A549 (cell line): ENCODE measurements around the gene DGKD. TPM values are rescaled to one million over a fixed set of nuclear protein-coding genes. Genes with fewer than 3 reads are reported as not detected.

Experiments
- ATAC-seq, 2 experiments: fragments of 200-7000 bp in 1 of 2; fragments of >200 bp in 1 of 2; cut with Nextera tagmentation in 1 of 2; cut with Tn5 transposase in 1 of 2; 3 replicates each; pipeline versions ENCODE4 v1.8.0 to v1.9.1; 2018 to 2020; ENCODE audit warnings: mild to moderate bottlenecking in 1 of 2, moderate library complexity in 1 of 2
- CTCF ChIA-PET: fragments of 300-600 bp; sonication (Branson Sonifier 250); formaldehyde crosslinking; extraction: SDS; loops from one replicate; lab custom pipeline; 2021; ENCODE audit warnings: antibody characterized with exemption, inconsistent platforms; lab: Yijun Ruan, JAX
- POLR2A ChIA-PET: fragments of 350-600 bp; formaldehyde crosslinking; extraction: SDS; loops from one replicate; lab custom pipeline; 2021; ENCODE audit warnings: antibody characterized with exemption, inconsistent platforms; lab: Yijun Ruan, JAX
- DNase-seq, 2 experiments: peaks; one replicate each; pipeline versions ENCODE4 v3.0.0 to v3.0.0-alpha.2; 2011 to 2016; ENCODE audit warnings: low read depth in 1 of 2, low spot score in 1 of 2
- FAIRE-seq: peaks from 2 replicates; lab custom pipeline; 2011; peaks lifted over from hg19 to GRCh38; lab: Jason Lieb, UNC
- H3K27ac ChIP-seq, 2 experiments: fragments of >200 bp; sonication (Bioruptor Twin); formaldehyde crosslinking; 3 replicates each; pipeline ENCODE4 v1.5.1; 2016 to 2017
- H3K4me1 ChIP-seq: fragments of >200 bp; sonication (Bioruptor Twin); formaldehyde crosslinking; 3 replicates; pipeline ENCODE4 v1.6.1; 2016
- H3K4me2 ChIP-seq: fragments of >200 bp; sonication (Bioruptor Twin); formaldehyde crosslinking; 3 replicates; pipeline ENCODE4 v1.6.1; 2016
- H3K4me3 ChIP-seq: fragments of >200 bp; sonication (Bioruptor Twin); formaldehyde crosslinking; 3 replicates; pipeline ENCODE4 v1.5.1; 2016
- H3K9me3 ChIP-seq: fragments of >200 bp; sonication (Bioruptor Twin); formaldehyde crosslinking; 3 replicates; pipeline ENCODE4 v1.6.1; 2016
- CBX8 ChIP-seq: fragments of 200-600 bp; sonication (generic); IDR thresholded peaks from 2 replicates; pipeline ENCODE4 v1.6.1; 2016
- CTCF ChIP-seq: fragments of >200 bp; sonication (Bioruptor Twin); formaldehyde crosslinking; IDR thresholded peaks from 3 replicates; pipeline ENCODE4 v1.5.1; 2016
- E2F6 ChIP-seq: IDR thresholded peaks from 2 replicates; pipeline ENCODE4 v1.6.1; 2012; ENCODE audit warnings: low read depth, borderline replicate concordance
- ESRRA ChIP-seq: fragments of 150-350 bp; IDR thresholded peaks from 2 replicates; pipeline ENCODE4 v1.6.1; 2014; ENCODE audit warnings: mild to moderate bottlenecking, low read length, borderline replicate concordance
- FOSB ChIP-seq: fragments of 250-450 bp; sonication (Bioruptor Pico); IDR thresholded peaks from 2 replicates; pipeline ENCODE4 v1.5.0; 2020; ENCODE audit warnings: mild to moderate bottlenecking, moderate library complexity
- FOXS1 ChIP-seq: fragments of 250-450 bp; sonication (Bioruptor Pico); IDR thresholded peaks from 2 replicates; pipeline ENCODE4 v1.5.0; 2020; ENCODE audit warnings: mild to moderate bottlenecking, moderate library complexity
- HDAC2 ChIP-seq: fragments of 200-600 bp; sonication (generic); IDR thresholded peaks from 2 replicates; pipeline ENCODE4 v1.6.1; 2016
- JUN ChIP-seq, 2 experiments: fragments of >200 bp; sonication (Bioruptor Twin); formaldehyde crosslinking; IDR thresholded peaks; 2 replicates in 1 of 2; 3 replicates in 1 of 2; pipeline ENCODE4 v1.6.1; 2016 to 2017
- MYC ChIP-seq: IDR thresholded peaks from 2 replicates; pipeline ENCODE4 v1.6.1; 2012; ENCODE audit warnings: mild to moderate bottlenecking, inconsistent platforms, low read length, improper control_type of control experiment, borderline replicate concordance
- NPAS2 ChIP-seq: fragments of 250-450 bp; sonication (Bioruptor Pico); IDR thresholded peaks from 2 replicates; pipeline ENCODE4 v1.8.0; 2022; ENCODE audit warnings: mild to moderate bottlenecking, moderate library complexity, borderline replicate concordance
- POLR2A ChIP-seq: IDR thresholded peaks from 2 replicates; pipeline ENCODE4 v1.6.1; 2012; ENCODE audit warnings: mild to moderate bottlenecking, low read length
- RAD21 ChIP-seq, 2 experiments: fragments of >200 bp in 1 of 2; sonication (Bioruptor Twin) in 1 of 2; formaldehyde crosslinking in 1 of 2; IDR thresholded peaks in 1 of 2; conservative IDR thresholded peaks in 1 of 2; 2 replicates in 1 of 2; 3 replicates in 1 of 2; pipeline ENCODE4 v1.6.1; 2012 to 2018; ENCODE audit warnings: inconsistent platforms in 1 of 2
- RARB ChIP-seq: fragments of 250-450 bp; sonication (Bioruptor Pico); IDR thresholded peaks from 2 replicates; pipeline ENCODE4 v1.8.0; 2021; ENCODE audit warnings: mild to moderate bottlenecking, moderate library complexity
- SMC3 ChIP-seq: fragments of >200 bp; sonication (Bioruptor Twin); formaldehyde crosslinking; IDR thresholded peaks from 3 replicates; pipeline ENCODE4 v1.6.1; 2018; ENCODE audit warnings: inconsistent platforms
- SREBF2 ChIP-seq: fragments of 450-650 bp; IDR thresholded peaks from 2 replicates; pipeline ENCODE4 v1.6.1; 2014; ENCODE audit warnings: mild to moderate bottlenecking, moderate library complexity
- ZSCAN20 ChIP-seq: fragments of 250-450 bp; sonication (Bioruptor Pico); IDR thresholded peaks from 2 replicates; pipeline ENCODE4 v1.8.0; 2022; ENCODE audit warnings: mild to moderate bottlenecking, moderate library complexity
- WGBS: methylation state at CpG from one replicate; pipeline ENCODE4 v1.1.6; 2017; ENCODE audit errors: missing lambda C conversion rate; 5-methylcytosine and 5-hydroxymethylcytosine counted together
- polyA plus RNA-seq, 4 experiments: library from polyadenylated mRNA; depleted of rRNA in 3 of 4; stranded (reverse); fragments of >200 nt; fragmentation: RNase III in 1 of 4; extraction: RNeasy Plus Mini Kit Qiagen cat#74134 plus additional on column Dnase treatment in 1 of 4; gene quantifications; 2 replicates in 3 of 4; 3 replicates in 1 of 4; pipeline ENCODE4 v1.2.3, GENCODE V29; 2011 to 2017
- TF ChIP-seq, protein P1 (sequence below): fragments of >200 bp; sonication (Bioruptor Twin); formaldehyde crosslinking; IDR thresholded peaks from 2 replicates; pipeline ENCODE4 v1.6.1; 2016
- TF ChIP-seq, protein P2 (sequence below): fragments of 150-350 bp; IDR thresholded peaks from 2 replicates; pipeline ENCODE4 v1.6.1; 2014; ENCODE audit warnings: low read depth, mild to moderate bottlenecking, low read length
- TF ChIP-seq, protein P3 (sequence below): fragments of 250-450 bp; sonication (Bioruptor Pico); IDR thresholded peaks from 2 replicates; pipeline ENCODE4 v1.5.0; 2021; ENCODE audit warnings: mild to moderate bottlenecking, moderate library complexity, borderline replicate concordance
- TF ChIP-seq, protein P4 (sequence below): IDR thresholded peaks from 2 replicates; pipeline ENCODE4 v1.6.1; 2012

DGKD gene
- polyA plus RNA-seq, 2 of the 4 experiments (the other 2 are of a cell fraction) = 68.8 to 99.6 TPM

DNA sequence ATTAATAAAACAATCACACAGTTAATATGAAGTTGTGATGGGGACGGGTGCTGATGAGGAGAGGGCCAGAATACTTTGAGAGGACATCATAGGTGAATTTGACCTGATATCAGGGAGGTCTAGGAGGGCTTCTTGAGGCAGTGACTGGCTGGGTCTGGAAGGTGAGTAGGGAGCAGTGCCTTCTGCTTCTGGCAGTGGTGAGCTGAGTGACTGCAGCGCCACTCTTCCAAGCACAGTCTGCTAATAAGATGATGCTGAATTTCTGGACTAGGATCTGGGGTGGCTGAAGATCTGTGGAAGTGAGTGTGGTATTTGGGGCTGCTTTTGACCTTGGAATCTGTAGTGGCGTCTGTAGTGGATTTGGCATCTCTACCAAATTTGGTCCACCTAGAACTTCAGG is 5.5 kb downstream of the DGKD start:
- Histone ChIP-seq H3K4me1 (peaks cover 59% of the 10 kb centered on the region), H3K9me3 (no peaks in the 10 kb centered on the region), H3K27ac (peak overlapping the region in 1 of 2 experiments; percentile 22; a peak in 1 of 6 replicates), H3K4me2 (peak overlapping the region; percentile 94; the same call in 1 of the 3 replicates), H3K4me3 (no peak overlapping the region)
- DNase-seq (no peak), ATAC-seq (no peak), FAIRE-seq (no peak)
- TF ChIP-seq RARB (CRISPR knock-in tag) (no peak), FOXS1 (CRISPR knock-in tag) (no peak)
- ChIA-PET CTCF (interaction anchor here (1.4 to 2.6 kb wide), 2 partner anchors 12 to 84 kb away, joined by 4 to 9 read pairs; no protein-coding TSS in a partner anchor), POLR2A (no interaction called here)
- 93% methylated on average over 3 of the region's 3 CpGs for WGBS

GRCh38 chr2:233360771-233361176 is 6.5 kb downstream of the DGKD start:
- H3K4me3 ChIP-seq = no peak overlapping the region
- no peaks in the 10 kb centered on the region for H3K9me3 ChIP-seq
- 93% methylated on average over 4 of the region's 4 CpGs for WGBS
- no peak for DNase-seq
- ChIA-PET CTCF (interaction anchor here (1.2 to 2.6 kb wide), 3 partner anchors 11 to 472 kb away, joined by 3 to 9 read pairs (median 4); no protein-coding TSS in a partner anchor), POLR2A (no interaction called here)
- no peak overlapping the region for H3K4me2 ChIP-seq
- no peak overlapping the region for H3K27ac ChIP-seq
- no peak for FAIRE-seq
- ATAC-seq = no peak
- H3K4me1 ChIP-seq = peaks cover 57% of the 10 kb centered on the region
- TF ChIP-seq CTCF = no peak
- no peak for TF ChIP-seq MYC
- TF ChIP-seq, protein P1, sequence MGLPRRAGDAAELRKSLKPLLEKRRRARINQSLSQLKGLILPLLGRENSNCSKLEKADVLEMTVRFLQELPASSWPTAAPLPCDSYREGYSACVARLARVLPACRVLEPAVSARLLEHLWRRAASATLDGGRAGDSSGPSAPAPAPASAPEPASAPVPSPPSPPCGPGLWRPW = no peak
- TF ChIP-seq, protein P2, sequence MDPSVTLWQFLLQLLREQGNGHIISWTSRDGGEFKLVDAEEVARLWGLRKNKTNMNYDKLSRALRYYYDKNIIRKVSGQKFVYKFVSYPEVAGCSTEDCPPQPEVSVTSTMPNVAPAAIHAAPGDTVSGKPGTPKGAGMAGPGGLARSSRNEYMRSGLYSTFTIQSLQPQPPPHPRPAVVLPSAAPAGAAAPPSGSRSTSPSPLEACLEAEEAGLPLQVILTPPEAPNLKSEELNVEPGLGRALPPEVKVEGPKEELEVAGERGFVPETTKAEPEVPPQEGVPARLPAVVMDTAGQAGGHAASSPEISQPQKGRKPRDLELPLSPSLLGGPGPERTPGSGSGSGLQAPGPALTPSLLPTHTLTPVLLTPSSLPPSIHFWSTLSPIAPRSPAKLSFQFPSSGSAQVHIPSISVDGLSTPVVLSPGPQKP = no peak
- TF ChIP-seq, protein P3, sequence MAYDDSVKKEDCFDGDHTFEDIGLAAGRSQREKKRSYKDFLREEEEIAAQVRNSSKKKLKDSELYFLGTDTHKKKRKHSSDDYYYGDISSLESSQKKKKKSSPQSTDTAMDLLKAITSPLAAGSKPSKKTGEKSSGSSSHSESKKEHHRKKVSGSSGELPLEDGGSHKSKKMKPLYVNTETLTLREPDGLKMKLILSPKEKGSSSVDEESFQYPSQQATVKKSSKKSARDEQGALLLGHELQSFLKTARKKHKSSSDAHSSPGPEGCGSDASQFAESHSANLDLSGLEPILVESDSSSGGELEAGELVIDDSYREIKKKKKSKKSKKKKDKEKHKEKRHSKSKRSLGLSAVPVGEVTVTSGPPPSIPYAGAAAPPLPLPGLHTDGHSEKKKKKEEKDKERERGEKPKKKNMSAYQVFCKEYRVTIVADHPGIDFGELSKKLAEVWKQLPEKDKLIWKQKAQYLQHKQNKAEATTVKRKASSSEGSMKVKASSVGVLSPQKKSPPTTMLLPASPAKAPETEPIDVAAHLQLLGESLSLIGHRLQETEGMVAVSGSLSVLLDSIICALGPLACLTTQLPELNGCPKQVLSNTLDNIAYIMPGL = no peak
- no peak for TF ChIP-seq FOSB (CRISPR knock-in tag)
- no peak for TF ChIP-seq ZSCAN20 (CRISPR knock-in tag)
- TF ChIP-seq, protein P4, sequence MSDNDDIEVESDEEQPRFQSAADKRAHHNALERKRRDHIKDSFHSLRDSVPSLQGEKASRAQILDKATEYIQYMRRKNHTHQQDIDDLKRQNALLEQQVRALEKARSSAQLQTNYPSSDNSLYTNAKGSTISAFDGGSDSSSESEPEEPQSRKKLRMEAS = no peak
- TF ChIP-seq E2F6 = no peak
- TF ChIP-seq POLR2A = no peak
- TF ChIP-seq ESRRA = no peak
- no peak for TF ChIP-seq JUN (IDR thresholded peaks at IDR 0.05)
- no peak for TF ChIP-seq NPAS2 (CRISPR knock-in tag)
- TF ChIP-seq HDAC2 = no peak

- no peak for TF ChIP-seq SREBF2
- TF ChIP-seq CBX8 = no peak
- no peak for TF ChIP-seq RAD21 (conservative IDR thresholded peaks at IDR 0.05 in 1 of 2, IDR thresholded peaks at IDR 0.05 in 1 of 2)
- no peak for TF ChIP-seq POLR2A
- TF ChIP-seq SMC3 = no peak
- ChIA-PET CTCF (interaction anchor here (1.2 to 2.6 kb wide), 2 partner anchors 11 to 471 kb away, joined by 3 to 9 read pairs; no protein-coding TSS in a partner anchor), POLR2A (no interaction called here)
- H3K27ac ChIP-seq = no peak overlapping the region
- no peaks in the 10 kb centered on the region for H3K9me3 ChIP-seq
- no peak for FAIRE-seq
- no peak for DNase-seq
- ATAC-seq = no peak
- H3K4me1 ChIP-seq = peaks cover 52% of the 10 kb centered on the region
- WGBS = 89% methylated on average over 7 of the region's 7 CpGs
- no peak overlapping the region for H3K4me2 ChIP-seq
- H3K4me3 ChIP-seq = no peak overlapping the region
Observed at GRCh38 chr2:233361297-233361696, 7.0 kb downstream of the DGKD start.
